Measurements from ENCODE around the gene HTN1. TPM values are rescaled to one million over a fixed set of nuclear protein-coding genes. Genes with fewer than 3 reads are reported as not detected.
"Not testable (repeated sequence)": the region's sequence is repeated elsewhere in the genome, so short reads cannot be mapped to it uniquely, and the experiment has no call there.

The HTN1 gene
- polyA plus RNA-seq, 1 experiment, result not detected

DNA sequence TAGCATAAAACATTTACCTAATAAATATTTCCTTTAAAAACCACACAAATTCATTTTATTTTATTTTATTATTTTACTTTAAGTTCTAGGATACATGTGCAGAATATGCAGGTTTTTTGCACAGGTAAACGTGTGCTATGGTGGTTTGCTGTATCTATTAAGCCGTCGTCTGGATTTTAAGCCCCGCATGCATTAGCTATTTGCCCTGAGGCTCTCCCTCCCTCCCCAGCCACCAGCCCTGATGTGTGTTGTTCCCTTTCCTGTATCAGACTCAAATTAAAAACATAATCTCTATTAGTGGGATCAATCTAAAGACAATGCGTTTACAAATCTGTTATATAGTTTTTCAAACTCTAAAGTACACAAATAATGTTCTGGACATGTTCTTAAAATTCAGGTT, 23.2 kb upstream of the HTN1 start:
- Histone ChIP-seq H3K27me3 (ENCODE audit: control insufficient read depth, insufficient read depth, low read length) (no peaks in the 10 kb centered on the region), H3K27ac (ENCODE audit: low read depth, low read length) (no peak overlapping the region), H3K4me3 (ENCODE audit: low read depth, low read length) (no peak overlapping the region), H3K9me3 (ENCODE audit: control insufficient read depth, insufficient read depth, low read length) (no peaks in the 10 kb centered on the region)
- no peak for DNase-seq (ENCODE audit: low read depth, low spot score)
- CTCF ChIA-PET, result no interaction called here
- POLR2A ChIA-PET, result no interaction called here
- TF ChIP-seq, protein P1, sequence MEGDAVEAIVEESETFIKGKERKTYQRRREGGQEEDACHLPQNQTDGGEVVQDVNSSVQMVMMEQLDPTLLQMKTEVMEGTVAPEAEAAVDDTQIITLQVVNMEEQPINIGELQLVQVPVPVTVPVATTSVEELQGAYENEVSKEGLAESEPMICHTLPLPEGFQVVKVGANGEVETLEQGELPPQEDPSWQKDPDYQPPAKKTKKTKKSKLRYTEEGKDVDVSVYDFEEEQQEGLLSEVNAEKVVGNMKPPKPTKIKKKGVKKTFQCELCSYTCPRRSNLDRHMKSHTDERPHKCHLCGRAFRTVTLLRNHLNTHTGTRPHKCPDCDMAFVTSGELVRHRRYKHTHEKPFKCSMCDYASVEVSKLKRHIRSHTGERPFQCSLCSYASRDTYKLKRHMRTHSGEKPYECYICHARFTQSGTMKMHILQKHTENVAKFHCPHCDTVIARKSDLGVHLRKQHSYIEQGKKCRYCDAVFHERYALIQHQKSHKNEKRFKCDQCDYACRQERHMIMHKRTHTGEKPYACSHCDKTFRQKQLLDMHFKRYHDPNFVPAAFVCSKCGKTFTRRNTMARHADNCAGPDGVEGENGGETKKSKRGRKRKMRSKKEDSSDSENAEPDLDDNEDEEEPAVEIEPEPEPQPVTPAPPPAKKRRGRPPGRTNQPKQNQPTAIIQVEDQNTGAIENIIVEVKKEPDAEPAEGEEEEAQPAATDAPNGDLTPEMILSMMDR (IDR thresholded peaks at IDR 0.05; ENCODE audit: low read depth, low read length), result no peak

DNA sequence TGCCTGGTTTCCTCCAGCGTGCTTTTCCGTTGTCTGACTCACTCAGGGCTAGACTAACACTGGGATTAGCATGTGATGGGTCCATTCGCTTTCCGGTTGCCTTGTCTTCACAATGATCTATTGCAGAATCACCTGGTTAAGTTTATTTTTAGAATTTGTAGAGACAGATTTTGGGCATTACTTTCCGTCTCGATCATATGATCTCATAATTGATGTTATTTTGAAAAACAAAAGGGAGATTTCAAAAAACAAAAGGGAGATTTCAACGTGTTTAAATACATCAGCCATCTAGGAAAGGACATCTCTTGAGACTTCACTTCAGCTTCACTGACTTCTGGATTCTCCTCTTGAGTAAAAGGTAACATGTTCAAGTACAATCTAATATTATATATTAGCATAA, 22.1 kb upstream of the HTN1 start, which contains the start of gene HTN3:
HTN3 (plus strand) TSS at position 301 of the 400 bp plus-strand sequence. CDS start 2,282 bp downstream, outside the sequence.
- not testable (repeated sequence) for H3K4me3 ChIP-seq (ENCODE audit: low read depth, low read length)

DNA sequence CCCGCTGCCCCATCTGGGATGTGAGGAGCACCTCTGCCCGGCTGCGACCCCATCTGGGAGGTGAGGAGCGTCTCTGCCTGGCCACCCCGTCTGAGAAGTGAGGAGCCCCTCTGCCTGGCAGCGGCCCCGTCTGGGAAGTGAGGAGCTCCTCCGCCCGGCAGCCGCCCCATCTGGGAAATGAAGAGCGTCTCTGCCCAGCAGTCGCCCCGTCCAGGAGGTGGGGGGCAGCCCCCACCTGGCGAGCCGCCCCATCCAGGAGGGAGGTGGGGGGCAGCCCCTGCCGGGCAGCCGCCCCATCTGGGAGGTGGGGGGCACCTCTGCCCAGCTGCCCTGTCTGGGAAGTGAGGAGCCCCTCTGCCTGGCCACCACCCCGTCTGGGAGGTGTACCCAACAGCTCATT, 12.7 kb upstream of the HTN1 start:
- DNase-seq (ENCODE audit: low read depth, low spot score); H3K9me3 ChIP-seq (ENCODE audit: control insufficient read depth, insufficient read depth, low read length); H3K27ac ChIP-seq (ENCODE audit: low read depth, low read length); H3K27me3 ChIP-seq (ENCODE audit: control insufficient read depth, insufficient read depth, low read length); CTCF ChIA-PET; H3K4me3 ChIP-seq (ENCODE audit: low read depth, low read length); POLR2A ChIA-PET: not testable (repeated sequence)

More for the DNA sequence above, 22.1 kb upstream of the HTN1 start, which contains the start of gene HTN3:
- DNase-seq (ENCODE audit: low read depth, low spot score); CTCF ChIA-PET; H3K27ac ChIP-seq (ENCODE audit: low read depth, low read length); H3K27me3 ChIP-seq (ENCODE audit: control insufficient read depth, insufficient read depth, low read length); H3K9me3 ChIP-seq (ENCODE audit: control insufficient read depth, insufficient read depth, low read length); POLR2A ChIA-PET: not testable (repeated sequence)

DNA sequence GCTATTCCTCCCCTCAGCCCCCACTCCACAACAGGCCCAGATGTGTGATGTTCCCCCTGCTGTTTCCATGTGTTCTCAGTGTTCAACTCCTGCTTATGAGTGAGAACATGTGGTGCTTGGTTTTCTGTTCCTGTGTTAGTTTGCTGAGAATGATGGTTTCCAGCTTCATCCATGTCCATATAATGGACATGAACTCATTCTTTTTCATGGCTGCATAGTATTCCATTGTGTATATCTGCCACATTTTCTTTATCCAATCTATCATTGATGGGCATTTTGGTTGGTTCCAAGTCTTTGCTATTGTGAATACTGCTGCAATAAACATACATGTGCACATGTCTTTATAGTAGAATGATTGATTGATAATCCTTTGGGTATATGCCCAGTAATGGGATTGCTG, 10.3 kb upstream of the HTN1 start:
- H3K27me3 ChIP-seq (ENCODE audit: control insufficient read depth, insufficient read depth, low read length); POLR2A ChIA-PET; H3K9me3 ChIP-seq (ENCODE audit: control insufficient read depth, insufficient read depth, low read length); H3K4me3 ChIP-seq (ENCODE audit: low read depth, low read length); H3K27ac ChIP-seq (ENCODE audit: low read depth, low read length); CTCF ChIA-PET; DNase-seq (ENCODE audit: low read depth, low spot score): not testable (repeated sequence)

DNA sequence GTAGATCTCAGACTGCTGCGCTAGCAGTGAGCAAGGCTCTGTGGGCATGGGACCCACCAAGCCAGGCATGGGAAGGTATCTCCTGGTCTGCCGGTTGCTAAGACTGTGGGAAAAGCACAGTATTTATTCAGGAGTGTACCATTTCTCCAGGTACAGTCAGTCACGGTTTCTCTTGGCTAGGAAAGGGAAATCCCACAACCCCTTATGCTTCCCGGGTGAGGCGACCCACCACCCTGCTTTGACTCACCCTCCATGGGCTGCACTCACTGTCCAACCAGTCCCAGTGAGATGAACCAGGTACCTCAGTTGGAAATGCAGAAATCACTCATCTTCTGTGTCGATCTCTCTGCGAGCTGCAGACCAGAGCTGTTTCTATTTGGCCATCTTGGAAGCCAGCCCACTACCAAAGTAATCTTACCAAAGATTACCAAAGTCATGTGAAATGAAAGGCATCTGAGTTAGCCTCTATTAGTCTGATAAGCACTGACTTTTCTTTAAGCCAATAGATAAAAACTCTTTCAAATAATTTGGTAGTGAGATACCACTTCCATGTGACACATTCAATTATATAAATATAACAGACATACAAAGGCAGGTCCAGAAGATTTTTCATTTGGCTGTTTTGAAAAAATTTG, 8.5 kb upstream of the HTN1 start:
- DNase-seq (ENCODE audit: low read depth, low spot score), result no peak
- TF ChIP-seq, protein P1 (IDR thresholded peaks at IDR 0.05; ENCODE audit: low read depth, low read length), result no peak
- H3K27me3 ChIP-seq (ENCODE audit: control insufficient read depth, insufficient read depth, low read length), result no peaks in the 10 kb centered on the region
- H3K4me3 ChIP-seq (ENCODE audit: low read depth, low read length), result no peak overlapping the region
- ChIA-PET POLR2A (no interaction called here), CTCF (no interaction called here)
- H3K9me3 ChIP-seq (ENCODE audit: control insufficient read depth, insufficient read depth, low read length), result no peaks in the 10 kb centered on the region; the same call in 1 of the 2 replicates
- no peak overlapping the region for H3K27ac ChIP-seq (ENCODE audit: low read depth, low read length)

DNA sequence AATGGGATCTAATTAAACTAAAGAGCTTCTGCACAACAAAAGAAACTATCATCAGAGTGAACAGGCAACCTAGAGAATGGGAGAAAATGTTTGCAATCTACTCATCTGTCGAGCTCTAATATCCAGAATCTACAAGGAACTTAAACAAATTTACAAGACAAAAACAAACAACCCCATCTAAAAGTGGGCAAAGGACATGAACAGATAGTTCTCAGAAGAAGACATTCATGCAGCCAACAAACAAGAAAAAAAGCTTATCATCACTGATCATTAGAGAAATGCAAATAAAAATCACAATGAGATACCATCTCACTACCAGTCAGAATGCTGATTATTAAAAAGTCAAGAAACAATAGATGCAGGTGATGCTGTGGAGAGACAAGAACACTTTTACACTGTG, 6.3 kb downstream of the HTN1 start:
- POLR2A ChIA-PET; CTCF ChIA-PET; H3K27ac ChIP-seq (ENCODE audit: low read depth, low read length); DNase-seq (ENCODE audit: low read depth, low spot score); H3K27me3 ChIP-seq (ENCODE audit: control insufficient read depth, insufficient read depth, low read length); H3K9me3 ChIP-seq (ENCODE audit: control insufficient read depth, insufficient read depth, low read length); H3K4me3 ChIP-seq (ENCODE audit: low read depth, low read length): not testable (repeated sequence)

DNA sequence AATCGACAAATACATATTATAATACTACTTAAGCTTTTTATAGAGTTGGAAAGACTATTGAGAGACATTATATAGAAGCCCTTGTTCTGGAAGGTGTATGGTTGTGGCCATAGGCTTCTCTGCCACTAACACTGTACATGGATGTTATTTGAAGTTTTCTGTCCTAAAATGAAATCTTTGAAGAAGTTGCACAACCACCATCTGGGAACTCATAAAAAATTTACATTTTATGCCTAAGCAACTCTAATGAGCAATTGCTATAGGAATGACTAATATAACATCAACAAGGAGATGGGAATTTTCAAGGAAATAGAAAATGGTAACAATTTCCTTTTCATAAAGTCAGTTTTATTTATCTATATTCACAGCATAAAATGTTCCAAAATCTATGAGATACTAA, 7.4 kb downstream of the HTN1 start:
- H3K4me3 ChIP-seq (ENCODE audit: low read depth, low read length), result no peak overlapping the region
- no peaks in the 10 kb centered on the region for H3K27me3 ChIP-seq (ENCODE audit: control insufficient read depth, insufficient read depth, low read length)
- TF ChIP-seq, protein P1 (IDR thresholded peaks at IDR 0.05; ENCODE audit: low read depth, low read length), result no peak
- no peak overlapping the region for H3K27ac ChIP-seq (ENCODE audit: low read depth, low read length)
- ChIA-PET CTCF (no interaction called here), POLR2A (no interaction called here)
- no peak for DNase-seq (ENCODE audit: low read depth, low spot score)
- no peaks in the 10 kb centered on the region for H3K9me3 ChIP-seq (ENCODE audit: control insufficient read depth, insufficient read depth, low read length)

Data from AG04450 (cell line).